ENCODE data around the gene TEX26.

DNA sequence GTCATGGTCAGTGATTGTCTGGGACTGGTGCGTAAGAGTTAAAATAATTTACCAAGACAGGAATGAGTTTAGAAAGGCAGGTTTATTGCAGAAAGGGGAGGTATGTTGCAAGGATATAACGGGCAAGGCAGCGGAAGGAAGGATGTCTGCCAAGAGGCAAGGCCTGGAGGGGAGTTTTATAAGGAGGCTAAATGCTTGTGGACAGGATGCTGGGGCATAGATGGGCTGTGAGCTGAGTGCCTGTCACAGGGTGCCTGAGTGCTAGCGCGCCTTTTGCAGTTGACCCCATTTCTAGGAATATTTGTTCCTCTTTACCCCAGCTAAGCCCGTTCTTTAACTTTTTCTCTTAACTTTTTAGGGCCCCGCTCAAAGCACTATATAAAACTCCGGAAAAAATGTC is 58.7 kb downstream of the TEX26 start:
- TF ChIP-seq, protein P1, sequence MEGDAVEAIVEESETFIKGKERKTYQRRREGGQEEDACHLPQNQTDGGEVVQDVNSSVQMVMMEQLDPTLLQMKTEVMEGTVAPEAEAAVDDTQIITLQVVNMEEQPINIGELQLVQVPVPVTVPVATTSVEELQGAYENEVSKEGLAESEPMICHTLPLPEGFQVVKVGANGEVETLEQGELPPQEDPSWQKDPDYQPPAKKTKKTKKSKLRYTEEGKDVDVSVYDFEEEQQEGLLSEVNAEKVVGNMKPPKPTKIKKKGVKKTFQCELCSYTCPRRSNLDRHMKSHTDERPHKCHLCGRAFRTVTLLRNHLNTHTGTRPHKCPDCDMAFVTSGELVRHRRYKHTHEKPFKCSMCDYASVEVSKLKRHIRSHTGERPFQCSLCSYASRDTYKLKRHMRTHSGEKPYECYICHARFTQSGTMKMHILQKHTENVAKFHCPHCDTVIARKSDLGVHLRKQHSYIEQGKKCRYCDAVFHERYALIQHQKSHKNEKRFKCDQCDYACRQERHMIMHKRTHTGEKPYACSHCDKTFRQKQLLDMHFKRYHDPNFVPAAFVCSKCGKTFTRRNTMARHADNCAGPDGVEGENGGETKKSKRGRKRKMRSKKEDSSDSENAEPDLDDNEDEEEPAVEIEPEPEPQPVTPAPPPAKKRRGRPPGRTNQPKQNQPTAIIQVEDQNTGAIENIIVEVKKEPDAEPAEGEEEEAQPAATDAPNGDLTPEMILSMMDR (IDR thresholded peaks at IDR 0.05; ENCODE audit: low read depth, low read length, missing input control): no peak
- TF ChIP-seq YY1 (IDR thresholded peaks at IDR 0.05) (no peak), SP1 (IDR thresholded peaks at IDR 0.05) (no peak)

Data from liver (tissue), 3 donors.